ENCODE results near the gene ATP6V0D1.

The ATP6V0D1 gene

GRCh38 chr16:67443265-67443664 is 37.7 kb downstream of the ATP6V0D1 start:
- Histone ChIP-seq H3K27ac (ENCODE audit: low read depth, low read length) (no peak overlapping the region), H3K27me3 (ENCODE audit: control insufficient read depth, insufficient read depth, low read length) (no peaks in the 10 kb centered on the region), H3K36me3 (ENCODE audit: control insufficient read depth, insufficient read depth, low read length) (peaks cover 7% of the 10 kb centered on the region), H3K4me3 (ENCODE audit: low read depth, low read length) (no peak overlapping the region), H3K9me3 (ENCODE audit: control insufficient read depth, insufficient read depth, low read length) (no peaks in the 10 kb centered on the region), H3K4me1 (ENCODE audit: control insufficient read depth, insufficient read depth, low read length) (no peaks in the 10 kb centered on the region; the same call in 1 of the 2 replicates), H3K9ac (ENCODE audit: low read depth, low read length) (no peak overlapping the region)

- Histone ChIP-seq H3K27ac (ENCODE audit: low read depth, low read length) (no peak overlapping the region), H3K9me3 (ENCODE audit: control insufficient read depth, insufficient read depth, low read length) (no peaks in the 10 kb centered on the region), H3K27me3 (ENCODE audit: control insufficient read depth, insufficient read depth, low read length) (no peaks in the 10 kb centered on the region), H3K4me3 (ENCODE audit: low read depth, low read length) (no peak overlapping the region), H3K36me3 (ENCODE audit: control insufficient read depth, insufficient read depth, low read length) (peaks cover 12% of the 10 kb centered on the region), H3K4me1 (ENCODE audit: control insufficient read depth, insufficient read depth, low read length) (no peaks in the 10 kb centered on the region; the same call in 1 of the 2 replicates), H3K9ac (ENCODE audit: low read depth, low read length) (no peak overlapping the region)
Measured at GRCh38 chr16:67442581-67443255, 38.2 kb downstream of the ATP6V0D1 start.

- Histone ChIP-seq H3K27me3 (ENCODE audit: control insufficient read depth, insufficient read depth, low read length) (no peaks in the 10 kb centered on the region), H3K36me3 (ENCODE audit: control insufficient read depth, insufficient read depth, low read length) (peaks cover 20% of the 10 kb centered on the region), H3K4me1 (ENCODE audit: control insufficient read depth, insufficient read depth, low read length) (no peaks in the 10 kb centered on the region; the same call in 1 of the 2 replicates), H3K27ac (ENCODE audit: low read depth, low read length) (no peak overlapping the region), H3K9me3 (ENCODE audit: control insufficient read depth, insufficient read depth, low read length) (no peaks in the 10 kb centered on the region), H3K4me3 (ENCODE audit: low read depth, low read length) (no peak overlapping the region), H3K9ac (ENCODE audit: low read depth, low read length) (no peak overlapping the region)
Measured at GRCh38 chr16:67441907-67442306, 39.0 kb downstream of the ATP6V0D1 start.

GRCh38 chr16:67441271-67441753 is 39.6 kb downstream of the ATP6V0D1 start:
- Histone ChIP-seq H3K4me1 (ENCODE audit: control insufficient read depth, insufficient read depth, low read length) (no peaks in the 10 kb centered on the region; the same call in 1 of the 2 replicates), H3K9ac (ENCODE audit: low read depth, low read length) (no peak overlapping the region), H3K4me3 (ENCODE audit: low read depth, low read length) (no peak overlapping the region), H3K36me3 (ENCODE audit: control insufficient read depth, insufficient read depth, low read length) (peaks cover 26% of the 10 kb centered on the region), H3K27ac (ENCODE audit: low read depth, low read length) (no peak overlapping the region), H3K27me3 (ENCODE audit: control insufficient read depth, insufficient read depth, low read length) (no peaks in the 10 kb centered on the region), H3K9me3 (ENCODE audit: control insufficient read depth, insufficient read depth, low read length) (no peaks in the 10 kb centered on the region)

- no peaks in the 10 kb centered on the region for H3K4me1 ChIP-seq (ENCODE audit: control insufficient read depth, insufficient read depth, low read length)
- H3K36me3 ChIP-seq (ENCODE audit: control insufficient read depth, insufficient read depth, low read length): peaks cover 28% of the 10 kb centered on the region
- H3K27me3 ChIP-seq (ENCODE audit: control insufficient read depth, insufficient read depth, low read length): no peaks in the 10 kb centered on the region
- H3K9me3 ChIP-seq (ENCODE audit: control insufficient read depth, insufficient read depth, low read length): no peaks in the 10 kb centered on the region
- no peak overlapping the region for H3K9ac ChIP-seq (ENCODE audit: low read depth, low read length)
- no peak overlapping the region for H3K27ac ChIP-seq (ENCODE audit: low read depth, low read length)
- no peak overlapping the region for H3K4me3 ChIP-seq (ENCODE audit: low read depth, low read length)
Measured at GRCh38 chr16:67438824-67439393, 42.0 kb downstream of the ATP6V0D1 start.

GRCh38 chr16:67438098-67438791 is 42.7 kb downstream of the ATP6V0D1 start:
- no peak overlapping the region for H3K9ac ChIP-seq (ENCODE audit: low read depth, low read length)
- no peaks in the 10 kb centered on the region for H3K9me3 ChIP-seq (ENCODE audit: control insufficient read depth, insufficient read depth, low read length)
- no peak overlapping the region for H3K27ac ChIP-seq (ENCODE audit: low read depth, low read length)
- no peaks in the 10 kb centered on the region for H3K27me3 ChIP-seq (ENCODE audit: control insufficient read depth, insufficient read depth, low read length)
- H3K36me3 ChIP-seq (ENCODE audit: control insufficient read depth, insufficient read depth, low read length): peaks cover 28% of the 10 kb centered on the region
- H3K4me3 ChIP-seq (ENCODE audit: low read depth, low read length): no peak overlapping the region
- no peaks in the 10 kb centered on the region for H3K4me1 ChIP-seq (ENCODE audit: control insufficient read depth, insufficient read depth, low read length)

- Histone ChIP-seq H3K36me3 (ENCODE audit: control insufficient read depth, insufficient read depth, low read length) (peaks cover 28% of the 10 kb centered on the region), H3K9ac (ENCODE audit: low read depth, low read length) (no peak overlapping the region), H3K4me1 (ENCODE audit: control insufficient read depth, insufficient read depth, low read length) (peaks cover 6% of the 10 kb centered on the region; the same call in 1 of the 2 replicates), H3K9me3 (ENCODE audit: control insufficient read depth, insufficient read depth, low read length) (no peaks in the 10 kb centered on the region), H3K27ac (ENCODE audit: low read depth, low read length) (no peak overlapping the region), H3K27me3 (ENCODE audit: control insufficient read depth, insufficient read depth, low read length) (no peaks in the 10 kb centered on the region), H3K4me3 (ENCODE audit: low read depth, low read length) (no peak overlapping the region)
Measured at GRCh38 chr16:67437513-67437912, 43.4 kb downstream of the ATP6V0D1 start.

- no peaks in the 10 kb centered on the region for H3K27me3 ChIP-seq (ENCODE audit: control insufficient read depth, insufficient read depth, low read length)
- H3K27ac ChIP-seq (ENCODE audit: low read depth, low read length): no peak overlapping the region
- H3K4me1 ChIP-seq (ENCODE audit: control insufficient read depth, insufficient read depth, low read length): peaks cover 12% of the 10 kb centered on the region
- H3K9ac ChIP-seq (ENCODE audit: low read depth, low read length): no peak overlapping the region
- H3K4me3 ChIP-seq (ENCODE audit: low read depth, low read length): no peak overlapping the region
- no peaks in the 10 kb centered on the region for H3K9me3 ChIP-seq (ENCODE audit: control insufficient read depth, insufficient read depth, low read length)
- peaks cover 28% of the 10 kb centered on the region for H3K36me3 ChIP-seq (ENCODE audit: control insufficient read depth, insufficient read depth, low read length)
Measured at GRCh38 chr16:67436640-67437193, 44.2 kb downstream of the ATP6V0D1 start.

GRCh38 chr16:67435758-67436164 is 45.2 kb downstream of the ATP6V0D1 start:
- Histone ChIP-seq H3K27me3 (ENCODE audit: control insufficient read depth, insufficient read depth, low read length) (no peaks in the 10 kb centered on the region), H3K4me1 (ENCODE audit: control insufficient read depth, insufficient read depth, low read length) (peaks cover 14% of the 10 kb centered on the region), H3K9ac (ENCODE audit: low read depth, low read length) (no peak overlapping the region), H3K36me3 (ENCODE audit: control insufficient read depth, insufficient read depth, low read length) (peaks cover 28% of the 10 kb centered on the region), H3K4me3 (ENCODE audit: low read depth, low read length) (no peak overlapping the region), H3K27ac (ENCODE audit: low read depth, low read length) (no peak overlapping the region), H3K9me3 (ENCODE audit: control insufficient read depth, insufficient read depth, low read length) (no peaks in the 10 kb centered on the region)

- Histone ChIP-seq H3K36me3 (ENCODE audit: control insufficient read depth, insufficient read depth, low read length) (peaks cover 21% of the 10 kb centered on the region), H3K4me1 (ENCODE audit: control insufficient read depth, insufficient read depth, low read length) (peaks cover 27% of the 10 kb centered on the region), H3K27me3 (ENCODE audit: control insufficient read depth, insufficient read depth, low read length) (peaks cover 19% of the 10 kb centered on the region), H3K27ac (ENCODE audit: low read depth, low read length) (no peak overlapping the region), H3K9ac (ENCODE audit: low read depth, low read length) (no peak overlapping the region), H3K9me3 (ENCODE audit: control insufficient read depth, insufficient read depth, low read length) (no peaks in the 10 kb centered on the region), H3K4me3 (ENCODE audit: low read depth, low read length) (no peak overlapping the region)
Measured at GRCh38 chr16:67433131-67433719, 47.7 kb downstream of the ATP6V0D1 start.
